OCI-LY7 (cell line): ENCODE data around the gene YJEFN3. TPM values are rescaled to one million over a fixed set of nuclear protein-coding genes. Genes with fewer than 3 reads are reported as not detected.
A peak's percentile ranks its signal among the peaks of the same experiment; 100 is the strongest.

ENCODE experiments used
- BruUV-seq: library from RNA; stranded (reverse); fragments of 400-500 nt; replicated peaks from 2 replicates; lab custom pipeline; 2021; lab: Mats Ljungman, UMichigan
- CTCF ChIA-PET: fragments of 300-600 bp; sonication (Branson Sonifier 250); formaldehyde crosslinking; loops from one replicate; lab custom pipeline; 2022; ENCODE audit warnings: antibody characterized with exemption; ENCODE audit not compliant: unreplicated experiment; lab: Charles Lee
- POLR2A ChIA-PET: fragments of 300-600 bp; sonication (Branson Sonifier 250); formaldehyde crosslinking; loops from one replicate; lab custom pipeline; 2022; ENCODE audit warnings: antibody characterized with exemption; lab: Charles Lee
- DNase-seq: peaks from one replicate; pipeline ENCODE4 v3.0.0-alpha.2; 2015; ENCODE audit warnings: low spot score
- H2AFZ ChIP-seq: fragments of 200-600 bp; sonication (generic), shearing (Covaris generic); 2 replicates; pipeline ENCODE4 v1.6.1; 2014; ENCODE audit warnings: mild to moderate bottlenecking, antibody characterized with exemption, low read length, moderate library complexity
- H3K27ac ChIP-seq: fragments of 200-600 bp; sonication (generic); 2 replicates; pipeline ENCODE4 v1.5.1; 2014; ENCODE audit warnings: mixed run types, low read depth, mild to moderate bottlenecking, moderate library complexity, low read length, inconsistent platforms; ENCODE audit not compliant: poor library complexity, severe bottlenecking
- H3K36me3 ChIP-seq: fragments of 200-600 bp; sonication (generic); 2 replicates; pipeline ENCODE4 v1.6.1; 2014; ENCODE audit warnings: mild to moderate bottlenecking, antibody characterized with exemption, low read length, moderate library complexity, mixed read lengths; ENCODE audit not compliant: insufficient read depth
- H3K4me1 ChIP-seq: fragments of 200-600 bp; sonication (generic); 2 replicates; pipeline ENCODE4 v1.5.1; 2014; ENCODE audit warnings: mild to moderate bottlenecking, low read length; ENCODE audit not compliant: insufficient read depth, poor library complexity, severe bottlenecking
- H3K4me2 ChIP-seq: fragments of 200-600 bp; sonication (generic); 2 replicates; pipeline ENCODE4 v1.6.1; 2014; ENCODE audit warnings: mild to moderate bottlenecking, low read length
- H3K4me3 ChIP-seq: fragments of 200-600 bp; sonication (generic); 2 replicates; pipeline ENCODE4 v1.5.1; 2014; ENCODE audit warnings: mild to moderate bottlenecking, low read depth, low read length; ENCODE audit not compliant: poor library complexity, severe bottlenecking
- H3K79me2 ChIP-seq: fragments of 200-600 bp; sonication (generic); 2 replicates; pipeline ENCODE4 v1.6.1; 2016; ENCODE audit warnings: low read depth, mild to moderate bottlenecking, low read length, moderate library complexity, mixed read lengths; ENCODE audit not compliant: insufficient read depth
- H3K9me2 ChIP-seq: fragments of 200-600 bp; sonication (generic); 2 replicates; pipeline ENCODE4 v1.6.1; 2016; ENCODE audit warnings: mild to moderate bottlenecking, low read length, mixed read lengths; ENCODE audit not compliant: insufficient read depth
- H3K9me3 ChIP-seq: fragments of 200-600 bp; sonication (generic); 2 replicates; pipeline ENCODE4 v1.6.1; 2014; ENCODE audit warnings: mild to moderate bottlenecking, mixed run types, low read length, mixed read lengths
- H4K20me1 ChIP-seq: fragments of 200-600 bp; sonication (generic); 2 replicates; pipeline ENCODE4 v1.6.1; 2014; ENCODE audit warnings: mild to moderate bottlenecking, antibody characterized with exemption, low read length, moderate library complexity, mixed read lengths; ENCODE audit not compliant: insufficient read depth
- EZH2phosphoT487 ChIP-seq: fragments of 200-600 bp; sonication (generic); IDR thresholded peaks from 2 replicates; pipeline ENCODE4 v1.6.1; 2018; ENCODE audit warnings: low read depth, borderline replicate concordance, mild to moderate bottlenecking, mixed run types, antibody characterized with exemption, low read length, moderate library complexity, mixed read lengths
- intact Hi-C: fragments of 100-400 bp; cut with micrococcal nuclease; formaldehyde crosslinking; loops from one replicate; pipeline ENCODE4 v1.10.0; 2022; ENCODE audit not compliant: unreplicated experiment
- total RNA-seq, 2 experiments: library from RNA; depleted of rRNA in 1 of 2; stranded (reverse); fragments of >200 nt in 1 of 2; shearing (Covaris generic) in 1 of 2; gene quantifications; 2 replicates each; pipeline ENCODE4 v1.2.3, GENCODE V29; 2014 to 2022
- TF ChIP-seq, protein P1 (sequence below): fragments of 200-600 bp; sonication (generic); conservative IDR thresholded peaks from 2 replicates; pipeline ENCODE4 v1.5.1; 2014; ENCODE audit warnings: mild to moderate bottlenecking, antibody characterized with exemption, low read length, moderate library complexity, mixed read lengths

YJEFN3 gene
- total RNA-seq, 2 experiments from 2014 or later, result 5.4 to 35.3 TPM

DNA sequence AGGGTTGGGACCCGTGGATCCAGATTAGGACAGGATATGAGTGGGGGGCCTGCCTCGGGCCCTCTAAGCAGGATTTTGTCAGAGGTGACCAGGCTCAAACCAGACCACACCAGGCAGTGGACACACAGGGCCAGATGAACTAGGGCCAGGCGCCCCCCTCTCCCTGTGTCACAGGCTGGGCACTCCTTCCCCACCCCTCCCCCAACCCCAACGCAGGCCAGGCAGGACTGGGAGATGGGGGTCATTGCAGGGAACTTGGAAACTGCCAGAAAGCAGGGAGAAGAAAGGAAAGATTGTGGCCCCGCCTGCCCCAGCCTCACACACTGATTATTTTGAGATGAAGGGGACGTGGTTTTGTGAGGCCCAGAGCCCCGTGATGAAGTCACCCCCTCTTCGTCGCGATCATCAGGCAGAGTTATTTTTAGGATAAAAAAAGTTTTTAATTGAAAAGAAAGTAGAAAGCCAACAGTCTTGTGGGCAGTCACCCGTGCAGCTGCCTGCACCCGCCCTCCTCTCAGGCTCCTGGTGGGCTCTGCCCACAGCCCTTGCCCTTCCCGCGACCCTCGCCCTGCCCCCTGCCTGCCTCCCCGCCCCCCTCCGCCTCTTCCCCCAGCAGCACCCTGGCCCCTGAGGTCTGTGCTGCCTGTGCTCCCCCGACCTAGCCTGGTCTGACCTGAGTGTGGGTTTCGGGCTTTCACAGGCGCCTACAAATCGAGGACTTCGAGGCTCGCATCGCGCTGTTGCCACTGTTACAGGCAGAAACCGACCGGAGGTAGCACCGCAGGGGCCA lies 1.9 kb upstream of the YJEFN3 start:
- H3K79me2 ChIP-seq, result peaks cover 41% of the 10 kb centered on the region
- peaks cover 49% of the 10 kb centered on the region for H3K36me3 ChIP-seq
- CTCF ChIA-PET, result interaction anchor here (0.6 kb wide), 1 partner anchor 127 kb away, joined by 3 read pairs; no protein-coding TSS in a partner anchor
- H3K27ac ChIP-seq, result peak overlapping the region; percentile 74
- peaks cover 55% of the 10 kb centered on the region for H3K4me1 ChIP-seq
- peak overlapping the region; percentile 65 for H3K4me3 ChIP-seq
- no peaks in the 10 kb centered on the region for H3K9me3 ChIP-seq
- no TSS peak for BruUV-seq
- DNase-seq, result peak; percentile 33
- no peaks in the 10 kb centered on the region for H3K9me2 ChIP-seq
- POLR2A ChIA-PET, result no interaction called here
- H4K20me1 ChIP-seq, result no peaks in the 10 kb centered on the region
- H3K4me2 ChIP-seq, result peak overlapping the region; percentile 100
- TF ChIP-seq, protein P1, sequence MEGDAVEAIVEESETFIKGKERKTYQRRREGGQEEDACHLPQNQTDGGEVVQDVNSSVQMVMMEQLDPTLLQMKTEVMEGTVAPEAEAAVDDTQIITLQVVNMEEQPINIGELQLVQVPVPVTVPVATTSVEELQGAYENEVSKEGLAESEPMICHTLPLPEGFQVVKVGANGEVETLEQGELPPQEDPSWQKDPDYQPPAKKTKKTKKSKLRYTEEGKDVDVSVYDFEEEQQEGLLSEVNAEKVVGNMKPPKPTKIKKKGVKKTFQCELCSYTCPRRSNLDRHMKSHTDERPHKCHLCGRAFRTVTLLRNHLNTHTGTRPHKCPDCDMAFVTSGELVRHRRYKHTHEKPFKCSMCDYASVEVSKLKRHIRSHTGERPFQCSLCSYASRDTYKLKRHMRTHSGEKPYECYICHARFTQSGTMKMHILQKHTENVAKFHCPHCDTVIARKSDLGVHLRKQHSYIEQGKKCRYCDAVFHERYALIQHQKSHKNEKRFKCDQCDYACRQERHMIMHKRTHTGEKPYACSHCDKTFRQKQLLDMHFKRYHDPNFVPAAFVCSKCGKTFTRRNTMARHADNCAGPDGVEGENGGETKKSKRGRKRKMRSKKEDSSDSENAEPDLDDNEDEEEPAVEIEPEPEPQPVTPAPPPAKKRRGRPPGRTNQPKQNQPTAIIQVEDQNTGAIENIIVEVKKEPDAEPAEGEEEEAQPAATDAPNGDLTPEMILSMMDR, result no peak
- no peak for TF ChIP-seq EZH2phosphoT487
- no peak overlapping the region for H2AFZ ChIP-seq
- intact Hi-C loops, result no loop called here

DNA sequence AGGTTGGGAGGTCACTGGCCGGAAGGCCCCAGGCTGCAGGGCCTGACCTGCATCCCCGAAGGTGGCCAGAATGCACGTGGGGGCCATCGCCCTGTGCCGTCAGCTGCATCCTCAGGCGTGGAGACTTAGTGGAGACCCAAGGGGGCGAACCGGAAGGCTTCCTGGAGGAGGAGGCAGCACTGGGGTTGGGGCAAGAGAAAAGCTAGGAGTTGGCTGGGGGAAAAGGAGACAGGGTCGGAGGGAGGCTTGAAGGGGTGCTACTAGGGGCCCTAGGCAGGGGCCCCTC lies 1.4 kb upstream of the YJEFN3 start:
- CTCF ChIA-PET, result interaction anchor here (0.6 kb wide), 1 partner anchor 1384 kb away, joined by 3 read pairs; no protein-coding TSS in a partner anchor
- no peaks in the 10 kb centered on the region for H3K9me3 ChIP-seq
- H3K36me3 ChIP-seq, result peaks cover 53% of the 10 kb centered on the region
- no peak for DNase-seq
- H3K4me2 ChIP-seq, result peak overlapping the region; percentile 100
- H3K9me2 ChIP-seq, result no peaks in the 10 kb centered on the region
- TF ChIP-seq EZH2phosphoT487, result no peak
- TF ChIP-seq, protein P1, result no peak
- no peak overlapping the region for H2AFZ ChIP-seq
- H3K27ac ChIP-seq, result peak overlapping the region; percentile 74
- peaks cover 35% of the 10 kb centered on the region for H3K79me2 ChIP-seq
- H4K20me1 ChIP-seq, result no peaks in the 10 kb centered on the region
- BruUV-seq, result no TSS peak
- H3K4me1 ChIP-seq, result peaks cover 52% of the 10 kb centered on the region
- POLR2A ChIA-PET, result no interaction called here
- intact Hi-C loops, result no loop called here
- no peak overlapping the region for H3K4me3 ChIP-seq
